ENCODE data around the gene GALNT9.
"Not testable (repeated sequence)": the region's sequence is repeated elsewhere in the genome, so short reads cannot be mapped to it uniquely, and the experiment has no call there.

Gene GALNT9

DNA sequence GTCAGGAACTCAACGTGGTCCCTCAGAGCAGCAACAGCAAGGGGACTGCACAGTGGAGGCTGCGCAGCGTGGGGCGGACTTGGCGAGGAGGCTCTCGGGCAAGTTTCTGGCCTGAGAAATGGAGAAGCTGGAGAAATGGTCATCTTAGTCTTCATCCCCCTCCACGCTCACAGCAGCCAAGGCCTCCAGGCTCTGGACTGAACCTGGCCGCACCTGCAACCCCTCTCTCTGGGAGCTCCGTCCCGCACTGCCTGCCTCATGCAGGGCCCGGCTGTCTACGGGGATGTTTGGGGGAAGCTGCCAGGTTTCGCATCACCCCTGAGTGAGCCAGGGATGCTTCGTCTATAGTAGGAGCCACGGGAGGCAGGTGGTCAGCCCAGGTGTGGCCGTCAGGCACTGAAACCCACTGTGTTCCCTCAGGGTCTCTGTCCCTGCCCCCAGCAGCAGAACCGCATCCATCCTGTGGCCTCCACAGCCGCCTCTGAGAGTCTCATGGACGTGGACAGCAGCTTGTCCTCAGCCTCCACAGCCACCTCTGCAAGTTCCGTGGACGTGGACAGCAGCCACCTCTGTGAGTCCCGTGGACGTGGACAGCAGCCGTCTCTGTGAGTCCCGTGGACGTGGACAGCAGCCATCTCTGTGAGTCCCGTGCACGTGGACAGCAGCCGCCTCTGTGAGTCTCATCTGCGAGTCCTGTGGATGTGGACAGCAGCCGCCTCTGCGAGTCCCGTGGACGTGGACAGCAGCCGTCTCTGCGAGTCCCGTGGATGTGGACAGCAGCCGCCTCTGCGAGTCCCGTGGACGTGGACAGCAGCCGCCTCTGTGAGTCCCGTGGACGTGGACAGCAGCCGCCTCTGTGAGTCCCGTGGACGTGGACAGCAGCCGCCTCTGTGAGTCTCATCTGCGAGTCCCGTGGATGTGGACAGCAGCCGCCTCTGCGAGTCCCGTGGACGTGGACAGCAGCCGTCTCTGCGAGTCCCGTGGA lies 29.1 kb upstream of the GALNT9 start:
- DNase-seq = not testable (repeated sequence)

DNA sequence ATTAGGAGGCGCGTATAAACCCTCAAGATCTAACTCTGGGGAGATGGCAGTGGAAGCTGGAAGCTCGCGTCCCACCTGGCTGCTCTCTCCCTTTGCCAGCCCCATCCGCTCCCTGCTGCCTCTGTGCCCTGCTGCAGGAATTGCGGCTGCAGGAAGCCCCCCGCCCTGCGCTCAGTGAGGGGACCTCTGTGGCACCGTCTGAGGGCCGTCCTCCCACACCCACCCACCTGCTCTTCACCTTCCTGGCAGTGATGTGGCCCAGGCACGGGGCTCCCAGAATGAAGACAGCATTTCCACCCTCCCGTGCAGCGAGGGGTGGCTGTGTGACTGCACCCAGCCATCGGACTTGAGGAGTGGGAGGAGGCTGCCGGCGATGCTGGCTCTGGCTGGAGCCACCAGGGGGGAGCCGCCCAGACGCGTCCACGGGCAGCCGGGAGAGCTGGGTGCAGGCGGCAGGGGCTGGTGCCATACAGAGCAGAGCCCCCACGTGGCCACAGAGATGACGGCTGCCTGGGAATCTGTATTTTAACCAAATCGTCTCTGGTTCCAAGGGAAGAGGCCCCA lies 28.3 kb upstream of the GALNT9 start:
- DNase-seq = no peak

DNA sequence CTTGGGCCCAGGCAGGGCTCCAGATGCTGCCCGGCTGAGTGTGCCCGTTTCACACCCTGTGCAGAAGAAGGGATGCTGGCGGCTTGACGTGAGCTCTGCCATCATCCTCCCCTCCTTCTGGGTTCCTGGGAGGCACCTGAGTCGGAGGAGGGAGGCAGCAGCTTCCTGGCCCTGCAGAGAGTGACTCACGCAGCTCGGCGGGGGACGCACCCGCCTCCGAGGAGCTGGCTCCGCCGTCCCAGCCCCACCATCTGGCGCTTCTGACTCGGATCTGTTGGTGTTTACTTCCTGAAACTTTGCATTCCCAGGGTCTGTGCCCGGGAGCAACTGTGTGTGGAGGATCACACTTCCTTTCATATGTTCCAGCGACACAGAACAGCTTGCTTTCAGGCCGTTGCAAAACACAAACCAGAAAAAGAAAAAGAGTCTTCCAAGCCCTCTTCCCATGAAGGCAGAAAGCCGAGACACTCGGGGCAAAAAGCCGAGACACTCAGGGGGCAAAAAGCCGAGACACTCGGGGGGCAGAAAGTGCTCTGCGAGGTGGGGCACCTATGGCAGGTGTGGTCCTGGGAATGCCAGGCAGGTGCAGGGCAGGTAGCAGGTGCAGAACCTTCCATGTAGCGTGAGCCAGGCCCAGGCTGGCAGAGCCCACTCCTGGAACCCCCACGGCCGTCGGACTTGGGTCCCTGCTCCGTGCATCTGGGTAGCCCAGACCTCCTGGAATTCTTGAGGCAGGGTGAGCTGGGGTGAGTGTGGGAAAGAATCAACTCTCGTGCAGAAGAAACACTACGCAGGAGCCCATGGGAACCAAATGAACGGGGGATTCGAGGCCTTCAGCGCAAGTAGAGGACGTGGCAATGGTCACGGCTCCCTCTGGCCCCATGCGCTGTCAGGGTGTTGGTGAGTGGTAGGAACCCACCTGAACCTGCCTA lies 27.6 kb upstream of the GALNT9 start:
- DNase-seq = no peak

DNA sequence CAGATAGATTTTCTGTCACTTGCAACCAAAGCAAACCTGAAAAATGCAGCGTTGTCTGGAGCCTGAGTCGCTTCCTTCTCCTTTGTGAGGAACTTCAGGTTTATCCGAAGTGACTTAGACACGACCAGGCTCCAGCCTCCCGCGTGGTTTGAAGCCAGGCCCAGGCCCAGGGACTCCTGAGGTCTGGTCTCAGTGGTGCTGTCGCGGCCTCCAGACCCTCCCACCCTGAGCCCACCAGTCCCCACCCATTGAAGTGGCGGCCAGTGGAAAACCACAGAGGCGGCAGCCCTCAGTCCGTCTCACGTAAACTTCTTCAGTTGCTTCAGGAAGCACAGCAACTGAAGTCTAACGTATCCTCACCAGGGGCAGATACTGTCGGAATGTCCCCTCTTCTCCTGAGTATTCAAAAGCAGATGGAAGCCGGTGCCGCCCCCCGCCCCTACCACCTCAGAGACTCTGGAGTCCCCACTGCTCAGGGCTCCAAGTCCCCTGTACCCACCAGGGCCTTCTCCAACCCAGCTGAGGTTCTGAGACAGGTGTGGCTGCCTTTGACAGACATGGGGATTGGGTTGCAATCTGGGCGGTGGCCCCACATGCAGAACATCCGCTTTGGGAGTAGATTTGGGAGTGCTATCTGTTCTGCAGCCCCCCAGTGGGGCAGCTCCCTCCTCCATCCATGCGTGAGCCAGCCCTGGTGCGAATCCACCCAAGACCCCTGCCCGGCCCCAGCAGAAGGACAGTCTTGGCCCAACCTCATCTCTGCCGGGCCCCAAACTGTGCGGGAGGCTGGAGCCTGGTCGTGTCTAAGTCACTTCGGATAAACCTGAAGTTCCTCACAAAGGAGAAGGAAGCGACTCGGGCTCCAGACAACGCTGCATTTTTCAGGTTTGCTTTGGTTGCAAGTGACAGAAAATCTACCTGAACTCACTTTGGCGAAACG lies 26.6 kb upstream of the GALNT9 start:
- DNase-seq = no peak

DNA sequence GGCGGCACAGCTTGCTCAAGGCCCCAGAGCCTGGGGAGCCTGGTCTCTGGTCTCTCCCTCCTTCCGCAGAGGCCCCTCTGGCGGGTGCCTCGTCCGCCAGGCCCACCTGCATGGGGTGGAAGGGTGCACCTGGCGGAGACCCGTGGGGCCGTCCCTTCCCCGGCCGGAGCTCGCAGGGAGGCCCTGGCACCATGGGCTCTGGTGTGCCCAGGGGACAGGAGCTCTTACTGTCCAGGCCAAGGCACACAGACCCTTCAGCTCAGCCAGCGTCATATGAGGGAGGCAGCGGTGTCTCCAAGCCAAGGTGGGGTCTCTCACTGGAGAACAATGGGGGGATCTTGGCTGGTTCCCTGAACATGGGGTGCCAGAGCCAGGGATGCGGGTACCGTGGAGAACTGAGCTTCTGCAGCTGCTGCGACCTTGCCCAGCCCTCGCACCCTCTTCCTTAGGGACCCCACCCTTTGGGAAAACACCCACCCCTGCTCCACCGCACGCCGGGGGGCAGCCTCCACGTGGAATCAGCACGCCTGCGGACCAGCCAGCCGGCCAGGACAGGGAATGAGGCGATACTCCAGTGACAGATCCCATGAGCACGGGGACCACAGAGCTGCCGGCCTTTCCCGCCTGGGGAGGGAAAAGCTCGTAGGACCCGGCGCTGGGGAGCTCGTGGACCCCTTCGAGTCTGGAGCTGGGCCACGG lies 25.7 kb upstream of the GALNT9 start:
- DNase-seq = no peak

DNA sequence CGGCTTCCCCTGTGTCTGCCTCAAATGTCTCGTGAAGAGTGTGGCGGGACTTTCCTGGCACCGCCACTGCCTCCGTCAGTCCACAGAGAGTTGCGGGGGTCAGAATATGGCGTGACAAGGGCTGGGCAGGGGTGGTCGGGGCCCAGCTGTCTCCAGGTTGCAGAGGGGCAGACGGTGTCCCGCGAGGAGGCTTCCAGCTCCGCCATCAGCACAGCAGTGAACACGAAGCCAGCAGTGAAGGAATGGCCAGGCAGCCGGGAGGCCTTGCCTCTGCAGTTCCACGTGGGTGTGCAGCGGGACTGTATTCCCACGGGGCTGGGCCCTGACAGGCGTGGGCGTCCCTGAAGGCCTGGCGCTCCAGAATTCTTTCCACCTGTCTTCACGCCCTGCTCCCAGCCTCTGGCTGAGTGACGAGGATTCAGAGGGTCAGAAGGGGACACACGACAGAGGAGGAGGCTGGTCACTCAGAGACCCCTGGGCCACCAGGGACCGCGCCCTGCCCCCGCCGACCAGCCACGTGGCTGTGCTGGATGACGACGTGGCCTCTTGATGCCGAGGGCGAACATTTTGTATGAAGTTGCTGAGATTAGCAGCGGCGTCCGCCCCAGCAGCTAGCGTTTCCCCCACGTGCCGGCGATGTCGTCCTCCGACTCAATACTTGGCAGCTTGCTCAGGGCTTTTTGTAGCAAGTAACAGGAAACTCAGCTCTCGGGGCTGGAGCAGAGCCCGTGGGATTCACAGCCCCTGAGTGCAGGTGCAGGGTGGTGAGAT lies 25.0 kb upstream of the GALNT9 start:
- no peak for DNase-seq

DNA sequence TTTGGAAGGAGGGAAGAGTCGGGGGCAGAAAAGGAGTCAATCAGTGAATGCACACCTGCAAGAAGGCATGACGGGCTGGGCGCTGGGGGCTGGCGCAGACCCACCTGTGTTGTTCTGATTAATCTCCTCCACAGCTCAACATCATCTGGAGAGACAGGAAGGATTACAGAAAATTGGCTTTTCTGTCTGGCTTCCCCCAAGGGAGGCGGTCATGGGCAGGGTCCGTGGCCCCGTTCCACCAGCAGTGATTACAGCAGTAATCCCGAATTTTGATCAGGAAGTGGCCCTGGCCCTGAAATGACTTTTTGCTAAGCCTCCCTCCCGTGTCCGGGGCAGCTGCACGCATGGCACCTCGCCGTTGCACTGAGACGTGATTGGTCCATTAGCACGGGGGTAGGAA lies 24.4 kb upstream of the GALNT9 start:
- DNase-seq = no peak

DNA sequence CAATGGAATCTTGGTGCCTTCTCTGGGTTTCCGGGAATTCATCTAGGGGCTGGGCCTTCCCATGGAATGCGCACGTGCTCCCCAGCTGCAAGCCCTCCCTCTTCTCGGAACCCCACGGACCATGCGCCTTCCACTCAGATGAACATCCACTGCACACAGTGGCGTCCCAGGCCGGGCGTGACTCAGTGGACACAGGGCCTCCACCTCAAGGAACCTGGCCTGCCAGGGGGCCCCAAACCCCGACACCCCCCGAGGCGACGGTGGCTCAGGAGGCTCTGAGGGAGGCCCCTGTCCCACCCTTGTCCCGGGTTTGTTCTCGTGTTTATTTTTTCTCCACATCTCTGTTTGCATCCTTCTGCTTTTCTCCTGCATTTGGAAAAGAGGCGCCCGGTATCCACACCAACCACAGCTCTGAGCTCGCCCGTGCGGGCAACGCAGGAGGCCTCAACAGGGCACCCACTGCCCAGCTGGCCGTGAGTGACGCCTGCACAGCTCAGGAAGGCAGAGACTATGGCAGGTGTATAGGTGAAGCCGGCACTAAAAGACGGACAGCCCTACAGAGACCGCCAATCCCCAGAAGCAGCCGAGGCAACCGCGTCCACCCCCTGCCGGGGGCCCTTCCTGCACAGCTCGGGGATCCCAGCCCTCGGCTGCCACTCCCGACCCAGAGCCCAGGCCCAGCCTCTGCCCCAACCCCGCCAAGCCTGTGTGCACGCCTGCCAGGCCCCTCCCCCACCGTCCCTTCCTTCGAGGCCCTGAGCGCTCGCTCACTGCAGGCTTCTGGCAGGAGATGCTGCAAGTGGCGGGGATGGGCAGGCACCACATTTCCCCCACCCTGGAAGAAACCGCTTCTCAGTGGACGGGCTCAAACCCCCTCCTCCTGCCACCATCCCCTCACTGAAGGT lies 23.8 kb upstream of the GALNT9 start:
- no peak for DNase-seq

DNA sequence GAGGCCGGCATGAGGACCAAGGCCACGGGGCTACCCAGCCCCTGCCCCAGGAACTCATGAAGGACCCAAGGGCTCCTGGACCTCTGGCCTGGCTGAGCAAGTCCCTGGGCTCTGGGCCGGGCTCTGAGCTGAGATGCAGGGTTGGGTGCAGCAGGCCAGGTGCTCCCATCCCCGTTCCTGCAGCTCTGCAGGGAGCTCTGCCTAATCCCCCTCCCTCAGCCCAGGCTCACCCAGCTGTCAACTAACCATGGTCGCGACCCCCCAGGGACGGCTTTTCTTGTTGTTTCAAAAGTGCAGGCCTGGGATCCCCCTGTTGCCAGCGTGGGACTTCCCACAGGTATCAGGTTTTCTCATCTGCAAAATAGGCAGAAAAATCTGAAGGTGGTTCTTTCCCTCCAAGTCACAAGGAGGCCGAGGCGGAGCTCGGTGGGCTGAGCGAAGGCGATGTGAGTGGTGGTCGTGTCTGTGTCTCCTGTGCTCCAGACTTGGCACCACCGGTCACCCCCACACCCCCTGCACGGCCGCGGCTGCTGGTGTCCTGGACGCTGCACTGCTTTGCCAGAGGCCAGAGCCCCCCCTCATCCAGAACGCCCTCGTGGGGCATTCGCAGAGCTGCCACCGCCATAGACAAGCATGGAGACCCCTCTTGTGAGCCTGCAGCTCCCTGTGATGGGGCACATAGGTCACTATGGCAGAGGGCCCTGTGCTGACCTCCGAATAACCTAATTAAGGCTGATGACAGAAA lies 22.5 kb upstream of the GALNT9 start:
- no peak for DNase-seq

DNA sequence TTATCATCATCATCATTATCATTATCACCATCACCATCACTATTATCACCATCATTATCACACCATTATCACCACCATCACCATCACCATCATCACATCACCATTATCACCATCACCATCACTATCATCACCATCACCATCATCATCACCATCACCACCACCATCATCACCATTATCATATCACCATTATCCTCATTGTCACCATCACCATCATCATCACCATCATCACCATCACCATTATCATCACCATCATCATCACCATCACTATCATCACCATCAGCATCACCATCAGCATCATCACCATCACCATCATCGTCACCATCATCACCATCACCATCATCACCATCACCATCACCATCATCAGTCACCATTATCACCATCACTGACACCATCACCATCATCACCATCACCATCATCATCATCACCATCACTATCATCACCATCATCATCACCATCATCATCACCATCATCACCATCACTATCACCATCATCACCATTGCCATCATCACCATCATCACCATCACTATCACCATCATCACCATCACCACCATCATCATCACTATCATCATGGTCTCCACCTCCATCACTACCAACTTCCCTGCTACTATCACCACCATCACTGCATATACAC lies 20.2 kb upstream of the GALNT9 start:
- no peak for DNase-seq

DNA sequence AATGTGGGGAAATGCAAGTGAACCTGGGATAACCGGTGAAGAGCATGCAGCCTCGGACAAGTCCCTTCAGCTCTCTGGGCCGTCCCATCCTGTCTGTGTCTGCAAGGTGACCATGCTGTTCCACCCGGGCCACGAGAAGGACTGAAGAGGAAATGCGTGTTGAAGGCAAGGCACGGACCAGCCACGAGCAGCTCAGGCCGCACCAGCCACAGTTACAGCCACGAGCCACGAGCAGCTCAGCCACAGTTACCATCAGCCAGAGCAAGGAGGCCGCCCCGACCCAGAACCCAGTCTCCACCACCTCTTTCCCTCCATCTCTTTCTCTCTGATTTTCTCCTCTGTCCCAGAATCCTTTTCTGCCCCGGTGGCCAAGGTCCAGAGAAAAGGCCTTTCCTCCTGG lies 18.8 kb upstream of the GALNT9 start:
- no peak for DNase-seq

DNA sequence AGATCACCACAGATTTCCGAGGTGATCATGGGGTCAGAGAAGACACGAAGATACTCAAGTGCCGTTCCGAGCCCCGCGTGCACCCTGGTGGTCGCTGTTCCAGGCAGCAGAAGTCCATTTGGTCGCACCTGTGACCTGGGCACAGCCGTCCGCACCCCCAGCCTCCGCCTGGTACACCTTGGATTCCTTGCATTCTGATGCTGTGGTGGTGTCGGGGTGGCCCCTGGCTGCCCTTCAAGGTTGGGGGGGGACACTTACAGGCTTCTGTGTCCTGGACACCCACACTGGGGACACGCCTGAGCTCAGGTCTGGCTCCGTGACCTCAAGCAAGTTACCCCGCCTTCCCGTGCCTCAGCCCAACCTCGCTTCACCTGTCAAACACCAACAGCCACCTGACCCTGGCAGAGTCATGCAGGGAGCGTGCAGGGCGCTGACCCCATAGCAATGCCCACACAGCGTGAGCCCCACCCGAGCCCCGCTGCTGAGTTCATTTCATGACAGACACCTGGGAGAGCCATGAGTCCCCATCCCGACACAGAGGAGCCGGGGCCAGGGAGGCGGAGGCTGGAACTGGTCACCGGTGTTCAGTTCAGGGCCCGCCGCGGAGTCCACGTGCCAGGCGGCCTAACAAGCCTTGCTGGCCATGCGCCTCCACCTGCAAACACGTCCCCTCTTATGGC lies 17.9 kb upstream of the GALNT9 start:
- DNase-seq = no peak

DNA sequence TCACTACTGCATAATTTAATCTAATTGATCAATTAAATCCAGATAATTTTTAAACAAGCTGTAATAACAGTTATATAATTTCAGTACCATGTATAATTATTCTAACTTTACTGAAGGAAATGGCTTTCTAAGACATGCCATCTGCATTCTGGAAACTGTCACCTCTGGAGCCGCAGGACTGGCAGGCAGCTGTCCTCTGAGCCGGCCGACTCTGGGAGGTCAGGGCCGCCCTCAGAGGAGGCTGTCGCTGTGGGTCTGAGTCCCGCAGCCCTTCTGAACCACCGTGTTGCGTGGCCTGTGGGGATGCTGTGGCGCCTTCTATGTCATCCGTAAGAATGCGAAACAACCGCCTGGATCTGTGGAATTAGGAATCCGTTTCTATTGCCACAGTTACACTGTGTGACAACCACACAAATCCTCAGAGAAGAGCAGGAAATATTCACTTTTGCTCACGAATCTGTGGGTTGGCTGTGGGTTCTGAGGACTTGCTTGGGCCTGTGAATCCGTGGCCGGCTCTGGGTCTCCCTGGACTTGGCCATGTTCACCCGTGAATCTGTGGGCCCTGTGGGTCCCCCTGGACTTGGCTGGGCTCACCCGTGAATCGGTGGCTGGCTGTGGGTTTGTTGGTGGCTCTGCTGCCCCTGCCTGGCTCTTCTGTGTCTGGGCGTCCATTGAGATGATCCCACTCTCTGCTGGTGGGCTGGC lies 17.2 kb upstream of the GALNT9 start:
- DNase-seq = no peak

DNA sequence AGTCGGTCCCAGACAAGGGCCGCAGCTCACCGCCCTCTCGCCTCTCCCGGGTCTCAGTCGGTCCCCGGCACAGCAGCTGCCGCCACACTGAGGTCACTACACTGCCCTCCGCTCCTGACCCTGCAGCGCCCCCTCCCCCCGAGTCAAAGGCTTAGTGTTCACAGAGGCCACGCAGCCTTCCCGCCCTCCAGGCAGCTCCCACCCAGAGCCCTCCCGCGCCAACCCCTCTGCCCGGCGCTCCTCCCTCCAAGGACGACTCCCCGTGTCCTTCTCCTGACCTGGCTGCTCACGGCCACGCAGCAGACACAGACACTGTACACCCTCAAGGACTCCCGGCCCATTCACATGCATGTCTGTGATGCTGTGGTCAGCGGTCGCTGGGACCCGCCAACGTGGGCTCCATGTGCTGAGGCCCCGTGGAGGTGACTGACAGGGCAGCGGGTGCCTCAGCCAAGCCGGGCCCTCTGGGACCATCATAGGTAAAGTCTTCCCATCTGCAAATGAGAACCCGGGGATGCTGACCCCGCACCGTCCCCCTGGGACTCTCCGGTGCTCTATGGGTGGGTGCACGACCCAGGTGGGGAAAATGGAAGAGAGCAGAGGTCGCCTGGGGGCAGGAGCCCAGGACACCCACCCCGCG lies 16.3 kb upstream of the GALNT9 start:
- DNase-seq = no peak

DNA sequence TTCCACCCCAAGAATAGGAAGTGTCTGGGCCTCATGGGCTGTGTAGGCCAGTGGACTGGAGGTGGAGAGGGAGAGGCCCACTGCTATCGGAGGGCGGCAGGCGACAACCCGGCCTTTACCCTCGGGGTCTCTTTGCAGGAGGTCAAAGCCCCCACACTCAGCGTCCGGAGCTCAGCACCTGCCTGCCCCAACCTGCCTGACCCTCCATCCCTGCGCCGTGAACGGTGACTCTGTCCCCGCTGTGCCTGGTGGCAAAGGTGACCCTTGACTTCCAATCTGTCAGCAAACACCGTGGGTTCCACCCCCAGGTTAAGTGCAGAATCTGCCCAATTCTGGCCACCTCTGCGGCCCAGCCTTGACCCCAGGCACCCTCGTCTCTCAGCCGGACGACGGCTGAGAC lies 15.7 kb upstream of the GALNT9 start:
- DNase-seq = no peak

DNA sequence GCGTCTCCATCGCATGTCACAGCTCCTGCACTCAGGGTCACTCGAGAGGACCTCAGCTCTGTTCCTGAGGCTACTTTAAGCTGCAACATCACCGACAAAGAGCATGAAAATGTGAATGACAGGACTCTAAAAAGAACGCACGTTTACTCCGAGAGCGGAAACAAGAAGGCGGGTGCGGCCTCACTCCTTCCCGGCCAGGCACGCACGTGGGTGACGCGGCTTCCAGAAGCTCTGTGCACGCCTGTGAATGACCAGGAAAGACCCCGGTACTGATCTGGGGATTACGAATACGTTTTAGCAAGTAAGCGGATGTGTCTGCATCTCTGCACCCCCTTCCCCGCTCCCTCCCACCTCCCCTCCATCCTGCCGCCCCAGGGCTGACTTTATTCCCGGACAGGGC lies 15.2 kb upstream of the GALNT9 start:
- no peak for DNase-seq

DNA sequence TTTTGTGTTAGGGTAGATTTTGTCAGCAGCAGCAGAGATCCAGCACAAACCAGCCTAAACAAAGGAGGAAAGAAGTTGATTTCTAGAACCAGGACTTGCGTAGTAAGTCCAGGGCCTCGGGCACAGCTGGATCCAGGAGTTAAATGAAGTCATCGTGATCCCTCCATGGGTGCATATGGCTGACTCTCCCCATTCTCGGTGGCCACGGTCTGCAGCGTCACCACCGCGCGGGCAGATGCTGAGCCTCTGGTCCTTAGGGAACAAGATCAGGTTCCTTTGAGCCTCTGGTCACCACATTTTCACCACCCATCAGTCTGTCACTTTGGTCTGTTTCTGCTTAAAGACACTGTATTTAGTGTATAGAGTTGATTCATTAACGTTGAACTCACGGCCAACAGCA lies 14.8 kb upstream of the GALNT9 start:
- no peak for DNase-seq

Measured in effector CD4-positive, alpha-beta T cell (primary cell).